ENCODE data around the gene ARHGAP18. TPM values are rescaled to one million over a fixed set of nuclear protein-coding genes. Genes with fewer than 3 reads are reported as not detected.

ARHGAP18 gene
- total and polyA plus RNA-seq, 10 of the 15 experiments (the other 5 are each of a cell fraction or from before 2014, with no cell fraction given), result 18.2 to 52.2 (median 31.7) TPM

- TF ChIP-seq RUNX3 (IDR thresholded peaks at IDR 0.05; ENCODE audit: low read length) (no peak), USF1 (IDR thresholded peaks at IDR 0.05; ENCODE audit: borderline replicate concordance, extremely low read length, insufficient read depth, low read depth, low read length) (no peak), SRF (IDR thresholded peaks at IDR 0.05; ENCODE audit: low read depth in 2 of 2, low read length in 2 of 2) (no peak), YY1 (IDR thresholded peaks at IDR 0.05; ENCODE audit: low read depth, low read length) (no peak), NFYA (IDR thresholded peaks at IDR 0.05; ENCODE audit: borderline replicate concordance, low read depth, low read length) (no peak), PAX5 (IDR thresholded peaks at IDR 0.05; ENCODE audit: borderline replicate concordance, low read depth, low read length) (no peak), CHD4 (IDR thresholded peaks at IDR 0.05) (no peak), HCFC1 (IDR thresholded peaks at IDR 0.05; ENCODE audit: low read length) (no peak), SP1 (IDR thresholded peaks at IDR 0.05; ENCODE audit: low read depth, low read length) (no peak), ZZZ3 (IDR thresholded peaks at IDR 0.05; ENCODE audit: control insufficient read depth, insufficient read length, low read depth) (no peak), CHD1 (IDR thresholded peaks at IDR 0.05; ENCODE audit: low read depth, low read length) (no peak), SUPT20H (IDR thresholded peaks at IDR 0.05; ENCODE audit: borderline replicate concordance, control insufficient read depth, low read depth, low read length) (no peak), GATAD2B (conservative IDR thresholded peaks at IDR 0.05; ENCODE audit: low read depth) (no peak), RAD21 (IDR thresholded peaks at IDR 0.05; ENCODE audit: insufficient read depth, low read depth, low read length) (no peak)
- DNase-seq (ENCODE audit: low read depth, low spot score) (no peak), ATAC-seq (no peak), FAIRE-seq (no peak)
- Histone ChIP-seq H3K4me2 (ENCODE audit: control insufficient read depth, insufficient read depth) (no peak overlapping the region), H3K4me3 (no peak overlapping the region), H3K79me2 (ENCODE audit: control insufficient read depth, insufficient read depth, low read length) (no peaks in the 10 kb centered on the region), H3K36me3 (ENCODE audit: control insufficient read depth in 2 of 2, insufficient read depth in 2 of 2, low read length in 1 of 2) (no peaks in the 10 kb centered on the region), H3K4me1 (ENCODE audit: control insufficient read depth, insufficient read depth, low read length) (no peaks in the 10 kb centered on the region), H3K27me3 (replicated peaks in 1 of 2; ENCODE audit: control insufficient read depth in 2 of 2, insufficient read depth in 2 of 2, low read length in 1 of 2) (no peaks in the 10 kb centered on the region), H4K20me1 (ENCODE audit: control insufficient read depth, insufficient read depth) (no peaks in the 10 kb centered on the region), H2AFZ (ENCODE audit: control insufficient read depth, low read depth, low read length) (no peak overlapping the region), H3K9ac (ENCODE audit: control insufficient read depth, insufficient read depth, low read length) (no peak overlapping the region), H3K27ac (ENCODE audit: control insufficient read depth, insufficient read depth) (no peak overlapping the region), H3K9me3 (replicated peaks; ENCODE audit: control insufficient read depth, insufficient read depth, low read length) (no peaks in the 10 kb centered on the region)
- WGBS (ENCODE audit: insufficient coverage, insufficient replicate concordance, low lambda C conversion rate, missing lambda C conversion rate), result 65% methylated on average over 4 of the region's 4 CpGs
- POLR2A ChIA-PET, result no interaction called here
- CTCF ChIA-PET, result interaction anchor here (0.6 to 3.8 kb wide), 6 partner anchors 8 to 67 kb away, joined by 3 to 23 read pairs (median 6); no protein-coding TSS in a partner anchor
- BruUV-seq (replicated peaks), result no TSS peak
- intact Hi-C loops (cut with micrococcal nuclease; ENCODE audit: unreplicated experiment), result no loop called here
- SMC1A ChIA-PET (ENCODE audit: uncharacterized antibody, unreplicated experiment), result interaction anchor here (1.2 to 4.6 kb wide), 7 partner anchors 9 to 310 kb away, joined by 3 to 23 read pairs (median 3); no protein-coding TSS in a partner anchor
- in situ Hi-C loops (cut with MboI), result no loop called here
- RAD21 ChIA-PET (ENCODE audit: unreplicated experiment), result interaction anchor here (1.3 to 2.4 kb wide), 4 partner anchors 33 to 67 kb away, joined by 3 to 8 read pairs (median 6); no protein-coding TSS in a partner anchor
These were observed 144.6 kb downstream of the ARHGAP18 start for GRCh38 chr6:129565366-129565765.

All from GM12878 (cell line).